GM08714 (cell line): ENCODE results near the gene OR5AU1.

Experiments
- H3K4me3 ChIP-seq: fragments of 200-500 bp; sonication (Bioruptor generic); 2 replicates; pipeline ENCODE4 v1.5.1; 2014; ENCODE audit warnings: mild to moderate bottlenecking, low read length, inconsistent platforms
- ZNF274 ChIP-seq: IDR thresholded peaks from 2 replicates; pipeline ENCODE4 v1.6.1; 2012; ENCODE audit warnings: mild to moderate bottlenecking, low read depth, low read length

The OR5AU1 gene

DNA sequence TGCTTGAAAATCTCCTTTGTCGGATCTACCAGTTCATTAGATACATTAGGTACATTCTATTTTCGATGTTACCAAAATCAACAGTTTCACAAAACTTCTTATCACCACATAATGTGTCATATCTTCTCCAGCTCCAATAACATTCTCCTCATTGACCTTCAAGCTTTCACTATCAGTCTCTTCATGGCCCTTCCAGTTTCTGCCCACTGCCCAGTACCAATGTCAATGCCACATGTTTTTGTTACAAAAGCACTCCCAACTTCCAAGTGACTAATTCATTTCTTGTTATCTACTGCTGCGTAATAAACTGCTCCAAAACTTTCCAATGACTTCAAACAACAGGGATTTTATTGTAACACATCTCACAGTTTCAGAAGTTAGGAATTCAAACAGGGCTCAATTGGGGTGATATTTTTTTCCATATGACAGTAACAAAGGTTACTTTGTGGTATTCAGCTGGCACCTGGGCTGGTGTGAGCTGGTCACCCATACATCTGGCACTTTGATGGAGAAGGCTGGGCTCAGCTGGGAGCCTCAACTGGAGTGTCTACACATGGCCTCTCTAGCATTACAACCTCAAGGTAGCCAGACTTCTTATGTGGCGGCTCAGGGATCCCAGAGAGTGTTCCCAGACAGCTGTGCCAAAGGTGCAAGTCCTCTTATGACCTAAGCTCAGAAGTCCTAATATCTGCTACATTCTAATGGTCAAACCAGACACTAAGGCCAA lies 6.1 kb downstream of the OR5AU1 start:
- no peak for TF ChIP-seq ZNF274
- H3K4me3 ChIP-seq, result no peak overlapping the region

DNA sequence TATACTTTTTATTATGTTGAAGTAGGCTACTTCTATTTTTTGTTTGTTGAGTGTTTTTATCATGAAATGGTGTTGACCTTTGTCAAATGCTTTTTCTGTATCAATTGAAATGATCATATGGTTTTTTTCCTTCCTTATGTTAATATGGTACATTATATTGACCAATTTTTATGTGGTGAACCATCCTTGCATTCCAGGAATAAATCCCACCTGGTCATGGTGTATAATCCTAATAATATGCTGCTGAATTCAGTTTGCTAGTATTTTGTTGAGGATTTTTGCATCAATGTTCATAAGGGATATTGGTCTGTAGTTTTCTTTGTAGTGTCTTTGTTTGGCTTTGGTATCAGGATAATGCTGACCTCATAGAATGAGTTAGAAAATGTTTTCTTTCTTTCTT lies 10.4 kb downstream of the OR5AU1 start:
- H3K4me3 ChIP-seq, result no peak overlapping the region
- TF ChIP-seq ZNF274, result no peak

DNA sequence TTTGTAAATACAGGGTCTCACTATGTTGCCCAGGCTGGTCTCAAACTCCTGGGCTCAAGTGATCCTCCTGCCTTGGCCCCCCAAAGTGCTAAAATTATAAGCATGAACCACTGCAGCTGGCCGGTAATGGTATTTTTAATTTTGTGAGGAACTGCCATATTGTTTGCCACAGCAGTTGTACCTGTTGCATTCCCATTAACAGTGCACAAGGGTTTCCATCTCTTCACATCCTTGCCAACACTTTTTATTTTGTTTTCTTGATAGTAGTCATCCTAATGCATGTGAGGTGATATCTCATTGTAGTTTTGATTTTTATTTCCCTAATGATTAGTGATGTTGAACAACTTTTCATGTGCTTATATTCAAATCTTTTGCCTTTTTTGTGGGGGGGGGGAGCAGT lies 13.5 kb downstream of the OR5AU1 start:
- TF ChIP-seq ZNF274, result no peak
- no peak overlapping the region for H3K4me3 ChIP-seq

DNA sequence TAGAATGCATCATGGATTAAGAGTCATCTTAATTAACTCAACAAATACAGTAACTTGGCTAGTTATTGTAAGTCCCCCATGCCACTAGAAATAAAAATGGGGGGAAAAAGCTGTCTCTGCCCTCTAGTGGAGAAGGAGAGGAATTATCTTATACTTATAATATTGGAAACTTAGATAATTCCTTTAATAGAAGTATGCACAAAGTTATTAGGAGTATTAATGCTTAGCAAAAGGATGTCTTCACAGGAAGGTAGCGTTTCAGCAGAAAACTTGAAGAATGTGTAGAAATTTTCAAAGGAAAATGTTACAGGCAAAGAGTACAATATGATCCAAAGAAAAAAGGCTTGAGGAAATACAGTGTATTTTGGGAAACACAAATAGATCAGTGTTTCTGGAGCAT lies 19.8 kb downstream of the OR5AU1 start:
- H3K4me3 ChIP-seq, result no peak overlapping the region
- TF ChIP-seq ZNF274, result no peak

DNA sequence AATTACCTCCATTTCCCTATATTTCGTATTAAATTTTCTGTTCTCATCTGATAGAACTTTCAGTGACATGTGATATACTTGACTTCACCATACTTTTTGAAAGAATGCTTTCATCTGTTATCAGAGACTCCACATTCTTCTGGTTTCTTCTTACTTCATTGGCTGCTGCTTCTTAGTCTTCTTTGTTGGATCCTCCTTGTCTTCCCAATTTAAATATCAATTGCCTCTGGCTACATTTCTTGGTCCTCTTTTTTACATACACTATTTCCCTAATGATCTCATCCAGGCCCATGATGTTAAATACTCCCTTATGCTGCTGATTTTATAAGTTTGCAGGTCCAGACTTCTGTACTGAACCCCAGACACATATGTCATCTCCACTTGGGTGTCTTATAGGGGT lies 22.0 kb downstream of the OR5AU1 start:
- no peak for TF ChIP-seq ZNF274
- no peak overlapping the region for H3K4me3 ChIP-seq

DNA sequence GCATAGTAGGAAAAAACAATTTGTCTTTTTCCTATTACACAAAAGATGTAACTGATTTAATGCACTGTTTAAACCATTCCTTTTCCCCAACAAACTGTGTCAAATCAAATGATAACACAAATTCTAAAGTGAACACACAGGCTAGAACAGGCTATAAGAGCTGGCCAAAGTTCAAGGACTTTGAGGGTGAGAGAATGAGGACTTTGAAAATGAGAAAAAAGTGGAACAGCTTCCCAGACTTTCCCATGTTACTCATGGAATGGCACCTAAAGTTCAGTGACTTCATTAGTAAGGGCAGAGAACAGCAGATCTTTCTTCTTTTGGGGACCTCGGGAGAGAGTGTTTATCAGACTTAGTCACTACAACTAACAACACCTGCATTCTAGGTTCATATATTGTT lies 32.4 kb downstream of the OR5AU1 start:
- H3K4me3 ChIP-seq, result no peak overlapping the region
- no peak for TF ChIP-seq ZNF274

DNA sequence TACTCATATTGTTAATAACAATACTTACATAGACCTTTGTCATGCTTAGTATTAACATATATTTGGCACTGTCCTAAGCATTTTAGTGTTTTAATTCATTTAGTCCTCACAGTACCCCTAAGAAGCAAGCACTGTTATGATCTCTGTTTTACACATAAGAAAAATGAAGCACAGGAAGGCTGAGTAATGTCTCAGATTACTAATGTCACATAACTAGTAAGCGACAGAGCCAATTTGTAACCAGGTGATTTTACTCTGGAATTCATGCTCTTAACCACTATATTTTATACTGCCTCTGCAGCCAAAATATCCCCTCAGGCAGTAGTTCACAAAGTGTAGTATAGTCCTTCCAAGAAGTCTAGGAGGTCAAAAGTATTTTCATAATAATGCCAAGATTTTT lies 34.7 kb downstream of the OR5AU1 start:
- no peak overlapping the region for H3K4me3 ChIP-seq
- no peak for TF ChIP-seq ZNF274

DNA sequence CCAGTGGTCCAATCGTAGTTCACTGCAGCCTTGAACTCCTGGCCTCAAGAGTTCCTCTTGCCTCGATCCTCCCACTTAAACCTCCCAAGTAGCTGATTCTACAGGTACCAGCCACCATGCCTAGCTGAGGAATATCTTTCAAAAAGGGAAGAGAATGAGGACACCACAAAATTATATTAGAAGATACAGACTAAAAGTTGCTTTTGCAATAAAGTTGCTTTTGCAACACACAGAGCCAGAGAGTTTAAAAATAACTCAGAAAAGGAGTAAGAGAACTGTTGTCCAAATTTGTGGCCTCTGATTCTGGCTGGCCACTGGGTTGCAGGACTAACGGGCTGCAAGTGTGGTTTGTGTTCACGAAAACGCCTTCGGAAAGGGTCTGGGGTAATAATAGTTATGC lies 35.2 kb downstream of the OR5AU1 start:
- no peak overlapping the region for H3K4me3 ChIP-seq
- no peak for TF ChIP-seq ZNF274

DNA sequence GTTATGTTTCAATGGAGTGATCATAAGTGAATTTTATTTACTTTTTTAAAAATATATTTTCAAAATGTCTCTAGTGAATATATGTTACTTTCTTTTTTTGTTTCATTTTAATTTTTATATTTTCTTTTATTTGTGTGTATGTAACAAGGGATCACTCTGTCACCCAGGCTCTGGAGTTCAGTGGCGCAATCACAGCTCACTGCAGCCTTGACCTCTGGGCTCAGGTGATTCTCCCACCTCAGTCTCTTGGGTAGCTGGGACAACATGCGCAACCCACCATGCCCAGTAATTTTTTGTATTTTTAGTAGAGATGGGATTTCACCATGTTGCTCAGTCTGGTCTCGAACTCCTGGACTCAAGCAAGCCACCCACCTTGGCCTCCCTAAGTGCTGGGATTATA lies 36.9 kb downstream of the OR5AU1 start:
- H3K4me3 ChIP-seq, result no peak overlapping the region
- no peak for TF ChIP-seq ZNF274

DNA sequence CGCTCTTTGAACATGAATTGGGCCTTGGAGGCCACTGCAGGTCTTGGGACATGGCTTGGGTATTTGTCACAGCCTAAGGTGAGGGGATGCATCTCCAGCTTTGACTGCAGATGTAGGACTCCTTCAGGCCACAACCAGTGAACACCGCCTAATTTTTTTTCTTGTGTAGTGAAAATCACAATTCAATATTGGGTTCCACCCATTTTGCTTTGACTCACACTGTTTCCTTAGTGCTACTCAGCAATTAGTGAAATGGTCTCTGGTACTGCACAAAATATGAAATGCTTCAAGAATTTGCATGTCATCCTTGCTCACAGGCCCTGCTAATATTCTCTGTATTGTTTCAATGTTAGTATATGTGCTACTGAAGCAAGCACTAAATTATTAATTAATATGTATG lies 42.5 kb downstream of the OR5AU1 start:
- no peak overlapping the region for H3K4me3 ChIP-seq

DNA sequence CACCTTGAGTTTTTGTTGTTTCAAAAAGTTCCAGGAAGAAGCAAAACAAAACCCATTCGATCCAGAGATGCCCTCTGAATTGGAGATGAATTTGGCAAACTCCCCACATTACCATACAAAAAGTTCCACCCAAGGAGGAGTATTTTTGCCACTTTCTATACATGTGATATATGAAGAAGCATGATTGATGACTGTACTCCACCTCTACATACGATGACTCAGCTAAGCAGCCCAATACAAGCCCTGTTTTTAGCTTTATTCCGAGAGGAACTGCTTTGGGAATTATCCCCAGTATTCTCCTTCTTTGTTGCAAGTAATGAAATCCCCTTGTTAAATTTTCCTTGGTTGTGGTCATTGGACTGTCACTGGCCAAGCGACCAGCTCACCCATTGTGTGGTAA lies 43.6 kb downstream of the OR5AU1 start:
- TF ChIP-seq ZNF274, result no peak
- H3K4me3 ChIP-seq, result no peak overlapping the region

More for the DNA sequence above, 42.5 kb downstream of the OR5AU1 start:
- TF ChIP-seq ZNF274, result no peak

DNA sequence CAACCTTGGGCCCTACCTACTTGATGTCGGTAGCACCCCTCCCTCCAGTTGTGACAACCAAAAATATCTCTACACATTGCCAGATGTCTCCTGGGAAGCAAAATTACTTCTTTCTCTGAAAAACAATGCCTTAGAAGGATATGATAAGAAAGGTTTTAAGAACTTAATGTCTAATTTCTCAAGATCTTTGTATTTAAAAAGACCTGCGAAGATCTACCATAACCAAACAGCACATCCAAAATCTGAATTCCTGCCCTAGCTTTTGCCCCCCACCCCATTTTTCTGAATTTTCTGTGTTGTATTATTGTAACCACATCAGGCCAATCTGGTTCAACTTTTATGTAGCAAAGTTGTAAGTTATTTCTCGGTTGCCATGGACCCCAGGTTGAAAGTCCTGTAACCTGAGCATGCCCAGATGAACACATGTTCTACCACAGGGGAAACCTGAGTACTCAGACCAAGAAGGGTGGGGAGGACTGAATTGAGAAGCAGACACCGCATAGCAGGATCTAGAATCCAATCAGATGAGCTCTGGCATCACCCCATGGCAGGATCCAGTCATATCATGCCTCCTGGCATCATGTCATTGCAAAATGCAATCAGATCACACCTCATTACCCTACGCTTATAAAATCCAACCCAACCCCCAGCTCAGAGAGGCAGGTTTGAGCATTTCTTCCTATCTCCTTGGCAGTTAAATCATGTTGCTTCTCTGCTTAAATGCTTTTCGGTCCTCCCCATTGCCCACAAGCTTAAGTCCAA lies 46.3 kb downstream of the OR5AU1 start:
- no peak for TF ChIP-seq ZNF274
- no peak overlapping the region for H3K4me3 ChIP-seq

DNA sequence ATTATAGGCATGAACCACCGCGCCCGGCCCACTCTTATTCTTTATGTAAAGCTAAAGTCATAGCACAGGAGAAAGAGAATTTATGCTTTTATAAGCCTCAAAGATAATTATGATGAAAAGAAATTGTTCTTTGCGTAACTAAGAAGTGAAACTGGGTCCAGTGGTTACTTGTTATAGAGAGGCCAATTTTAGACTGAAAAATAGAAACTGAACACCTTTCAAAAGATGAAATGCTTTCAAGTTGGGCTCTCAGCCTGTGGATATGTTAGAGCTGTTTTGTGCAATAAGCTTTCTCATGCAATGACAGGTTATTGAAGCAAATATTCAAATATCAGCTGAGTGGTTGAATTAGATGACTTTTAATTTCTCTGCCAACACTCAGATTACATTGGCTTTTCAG lies 47.1 kb downstream of the OR5AU1 start:
- no peak for TF ChIP-seq ZNF274
- H3K4me3 ChIP-seq, result no peak overlapping the region

DNA sequence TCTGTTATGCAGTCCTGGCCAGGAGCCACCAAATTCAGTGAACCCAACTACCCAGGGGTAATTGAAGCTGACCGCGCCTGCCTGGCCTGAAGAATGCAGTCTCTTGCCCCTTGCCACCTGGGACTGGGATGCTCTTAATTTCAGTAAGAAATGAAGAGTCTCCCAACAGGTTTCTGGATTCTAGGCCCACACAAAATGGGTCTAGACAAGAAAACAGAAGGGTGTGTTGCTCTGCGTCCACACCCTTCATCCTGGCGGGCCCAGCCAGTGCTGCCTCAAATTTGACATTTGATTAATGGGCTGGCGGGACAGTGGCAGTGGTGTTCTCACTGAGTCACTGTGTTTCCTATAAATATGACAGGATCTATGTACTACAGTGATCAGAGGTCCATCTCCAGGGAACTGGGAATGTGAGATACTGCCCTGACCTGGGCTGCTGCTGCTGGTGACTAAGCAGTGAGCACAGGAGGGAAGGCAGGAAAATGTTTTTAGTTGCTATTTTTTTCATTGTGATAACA lies 48.5 kb downstream of the OR5AU1 start:
- TF ChIP-seq ZNF274, result no peak

More for the DNA sequence above, 48.5 kb downstream of the OR5AU1 start:
- no peak overlapping the region for H3K4me3 ChIP-seq
